Myocyte (in vitro differentiated cells): ENCODE results near the gene AP4B1. TPM values are rescaled to one million over a fixed set of nuclear protein-coding genes. Genes with fewer than 3 reads are reported as not detected.
"Not testable (repeated sequence)": the region's sequence is repeated elsewhere in the genome, so short reads cannot be mapped to it uniquely, and the experiment has no call there.

ENCODE experiments used
- DNase-seq: peaks from one replicate; pipeline ENCODE4 v3.0.0-alpha.2; 2012; ENCODE audit warnings: low read depth
- polyA plus RNA-seq: library from polyadenylated mRNA; unstranded; fragments of >200 nt; gene quantifications from one replicate; pipeline ENCODE4 v1.2.1, GENCODE V29; 2012; ENCODE audit warnings: missing spikeins
- total RNA-seq: library from RNA; depleted of rRNA; stranded (reverse); fragments of >200 nt; gene quantifications from 2 replicates; pipeline ENCODE4 v1.2.3, GENCODE V29; 2014

AP4B1 gene
- total RNA-seq, result 11.0 and 13.1 TPM in 2 replicates
- 16.3 TPM for polyA plus RNA-seq

DNA sequence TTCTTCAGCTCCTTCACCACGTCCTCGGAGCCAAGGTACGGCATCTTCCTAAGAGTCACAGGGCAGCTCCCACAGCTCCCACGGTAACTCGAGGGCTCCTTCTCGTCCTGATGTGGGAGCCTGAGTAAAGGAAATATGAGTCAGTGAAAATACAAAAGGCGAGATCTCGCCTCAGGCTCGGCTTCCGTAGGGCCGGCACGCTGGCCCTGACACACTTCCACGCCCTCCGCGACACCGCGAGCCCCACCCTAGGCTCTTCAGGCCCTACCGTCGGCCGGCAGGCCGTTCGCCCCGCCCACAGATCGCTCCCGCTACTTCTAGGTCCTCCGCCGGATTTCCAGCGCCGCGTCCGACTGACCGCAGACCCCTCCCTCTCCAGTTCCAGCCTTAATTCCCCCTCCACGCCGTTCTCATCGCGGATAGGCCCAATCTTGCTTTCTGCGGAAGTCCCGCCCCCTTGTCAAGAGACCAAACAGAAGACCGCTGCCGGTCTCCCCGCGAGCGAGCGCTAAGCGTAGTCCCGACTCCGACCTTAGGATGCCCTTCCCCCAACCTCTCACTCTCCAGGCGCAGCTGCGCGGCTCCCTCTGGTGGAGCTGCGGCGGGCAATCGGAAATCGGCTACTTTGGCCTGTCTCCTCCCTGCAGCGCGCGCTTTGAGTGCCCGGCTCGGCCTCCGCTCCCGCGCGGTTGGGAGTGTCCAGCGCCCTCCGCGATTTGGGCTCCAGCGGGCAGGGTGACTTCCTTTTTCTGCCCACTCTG is at the start of gene AP4B1, which contains the start of gene DCLRE1B:
Gene AP4B1, minus strand, starts transcription at position 126 of the 761 bp plus-strand sequence. Its CDS starts 82 bp downstream, at position 44.
Gene DCLRE1B, plus strand, starts transcription at position 653 of the 761 bp plus-strand sequence. CDS start 261 bp downstream, outside the sequence.
- peak; percentile 100 for DNase-seq

- no peak for DNase-seq
Measured at GRCh38 chr1:113951719-113952118, 47.1 kb upstream of the AP4B1 start.

DNA sequence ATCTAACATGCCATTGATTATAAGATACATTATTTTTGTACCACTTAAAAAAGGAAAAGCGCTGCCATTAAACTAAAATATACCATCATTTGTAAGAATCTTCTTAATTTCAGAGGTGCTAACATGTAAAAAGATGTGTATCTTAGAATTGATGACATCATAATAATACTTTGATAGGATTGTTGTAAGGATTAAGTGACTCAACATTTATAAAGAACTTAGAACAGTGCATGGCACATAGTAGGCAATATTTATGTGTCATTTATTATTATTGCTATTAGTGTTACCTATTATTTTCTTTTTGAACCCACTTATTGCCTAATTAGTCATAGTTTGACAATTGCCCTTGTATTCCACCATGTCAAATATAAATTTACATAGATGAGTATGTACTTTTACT is 46.3 kb upstream of the AP4B1 start:
- DNase-seq, result no peak

- no peak for DNase-seq
Measured at GRCh38 chr1:113949007-113949406, 44.4 kb upstream of the AP4B1 start.

GRCh38 chr1:113948151-113948550 is 43.6 kb upstream of the AP4B1 start:
- DNase-seq, result not testable (repeated sequence)

- DNase-seq, result no peak
Measured at GRCh38 chr1:113947388-113948107, 42.9 kb upstream of the AP4B1 start.

DNA sequence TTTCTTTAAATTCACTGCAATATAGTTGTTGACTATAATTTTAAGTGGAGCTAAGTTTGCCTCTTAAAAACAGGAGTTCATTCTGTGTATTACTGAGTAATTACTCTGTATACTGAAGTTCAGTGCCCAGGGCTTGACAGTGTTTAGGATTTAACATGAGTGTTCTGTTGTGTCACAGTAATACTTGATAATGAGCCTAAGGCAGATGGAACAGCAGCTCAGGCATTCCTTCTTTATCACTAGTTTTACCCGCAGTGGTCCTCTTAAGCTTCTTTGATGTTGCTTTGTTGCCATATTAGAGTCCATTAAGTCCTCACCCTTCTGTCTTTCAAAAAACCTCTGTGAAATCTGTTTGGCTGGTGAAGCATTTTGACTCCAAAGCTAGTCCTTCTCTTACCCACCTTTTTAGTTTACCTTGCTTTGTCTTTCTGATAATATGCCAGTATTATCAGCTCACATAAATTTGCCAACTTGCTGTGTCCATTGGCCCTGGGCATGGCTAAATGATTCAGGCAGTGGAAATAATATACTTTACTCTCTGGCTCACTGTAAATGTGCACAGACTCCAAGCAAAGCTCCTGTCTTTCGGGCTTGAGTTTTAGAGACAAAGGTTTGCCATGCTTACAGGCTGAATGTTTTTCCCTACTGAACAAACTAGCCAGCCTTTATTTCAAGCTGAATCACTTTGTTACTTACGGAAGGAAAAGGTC is 42.2 kb upstream of the AP4B1 start:
- no peak for DNase-seq

DNA sequence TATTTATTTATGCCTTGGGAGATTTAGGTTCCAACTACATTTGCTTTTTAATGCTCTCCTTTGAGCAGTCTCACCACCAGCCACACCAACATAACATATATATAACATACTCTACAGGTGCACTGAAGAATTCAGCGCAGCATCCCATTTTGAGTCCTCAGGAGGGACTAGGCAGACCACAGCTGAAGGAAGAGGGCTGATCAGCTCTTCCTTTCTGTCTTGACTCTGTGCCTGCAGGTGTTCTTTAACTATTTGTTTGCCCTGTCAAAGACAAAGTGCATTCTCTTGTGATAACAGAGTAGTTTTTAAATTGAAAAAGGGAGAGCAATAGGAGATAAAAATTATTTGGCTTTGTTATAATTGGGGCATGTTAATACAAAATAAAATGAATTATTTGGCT is 41.5 kb upstream of the AP4B1 start:
- no peak for DNase-seq

DNA sequence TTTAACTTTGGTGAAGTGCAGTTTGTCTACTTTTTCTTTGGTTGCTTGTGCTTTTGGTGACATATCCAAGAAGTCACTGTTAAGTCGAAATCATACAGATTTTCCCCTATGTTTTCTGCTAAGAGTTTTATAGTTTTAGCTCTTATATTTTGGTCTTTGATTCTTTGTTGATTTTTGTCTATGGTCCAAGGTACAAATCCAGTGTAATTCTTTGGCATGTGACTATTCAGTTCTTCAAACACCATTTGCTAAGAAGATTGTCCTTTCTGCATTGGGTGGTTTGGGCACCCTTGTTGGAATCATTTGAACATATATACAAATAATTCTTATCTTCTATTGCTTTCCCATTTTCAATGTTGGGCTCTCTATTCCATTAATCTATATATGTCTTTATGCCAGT is 40.7 kb upstream of the AP4B1 start:
- no peak for DNase-seq

DNA sequence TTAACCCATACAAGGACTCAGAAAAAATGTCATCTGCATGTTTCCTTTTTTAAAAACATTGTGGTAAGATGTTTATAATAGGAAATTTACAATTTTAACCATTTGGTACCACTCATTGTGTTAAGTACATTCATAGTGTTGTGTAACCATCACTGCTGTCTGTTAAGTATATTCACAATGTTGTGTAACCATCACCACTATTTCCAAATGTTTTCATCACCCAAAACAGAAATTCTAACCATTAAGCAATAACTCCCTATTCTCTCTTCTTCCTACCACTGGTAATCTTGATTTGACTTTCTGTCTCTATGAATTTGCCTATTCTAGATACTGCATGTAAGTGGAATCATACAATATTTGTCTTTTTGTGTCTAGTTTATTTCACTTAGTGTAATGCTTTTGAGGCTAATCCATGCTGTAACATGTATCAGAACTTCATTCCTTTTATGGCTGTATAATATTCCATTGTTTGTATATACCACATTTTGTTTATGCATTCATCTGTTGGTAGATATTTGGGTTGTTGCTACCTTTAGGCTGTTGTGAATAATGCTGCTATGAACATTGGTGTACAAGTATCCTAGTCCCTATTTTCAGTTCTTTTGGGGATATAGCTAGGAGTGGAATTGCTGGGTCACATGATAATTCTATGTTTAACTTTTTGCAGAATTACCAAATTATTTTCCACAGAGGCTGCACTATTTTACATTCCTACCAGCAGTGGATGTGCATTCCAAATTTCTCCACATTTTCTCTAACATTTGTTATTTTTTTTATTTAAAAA is 38.6 kb upstream of the AP4B1 start:
- DNase-seq, result no peak

DNA sequence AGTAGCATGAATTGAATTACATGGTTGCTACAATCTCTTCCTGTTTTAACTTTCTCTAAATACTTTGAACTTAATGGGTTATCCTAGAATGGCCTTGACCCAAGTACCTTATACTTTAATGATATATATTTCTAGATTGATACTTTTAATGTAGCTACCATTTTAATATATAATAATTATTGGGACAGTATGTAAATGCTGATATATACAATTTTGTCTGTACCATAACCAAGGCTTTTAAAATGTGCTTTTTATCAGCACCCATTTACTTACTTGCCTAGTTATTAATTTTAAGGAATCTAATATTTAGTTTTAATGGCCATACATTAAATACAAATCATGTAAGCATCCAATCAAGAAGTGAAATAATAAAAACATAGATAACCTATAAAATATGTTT is 37.9 kb upstream of the AP4B1 start:
- no peak for DNase-seq

DNA sequence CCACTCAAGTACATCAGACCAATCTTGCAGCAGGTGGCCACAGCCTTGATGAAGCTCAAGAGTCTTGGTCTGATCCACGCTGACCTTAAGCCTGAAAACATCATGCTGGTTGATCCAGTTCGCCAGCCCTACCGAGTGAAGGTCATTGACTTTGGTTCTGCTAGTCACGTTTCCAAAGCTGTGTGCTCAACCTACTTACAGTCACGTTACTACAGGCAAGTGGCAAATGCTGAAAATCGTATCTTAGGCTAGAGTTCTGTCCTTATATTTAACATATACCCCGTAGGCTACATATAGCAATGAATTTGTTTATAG is 36.6 kb upstream of the AP4B1 start:
- no peak for DNase-seq

GRCh38 chr1:113940365-113941244 is 36.0 kb upstream of the AP4B1 start:
- peak; percentile 81 for DNase-seq

DNA sequence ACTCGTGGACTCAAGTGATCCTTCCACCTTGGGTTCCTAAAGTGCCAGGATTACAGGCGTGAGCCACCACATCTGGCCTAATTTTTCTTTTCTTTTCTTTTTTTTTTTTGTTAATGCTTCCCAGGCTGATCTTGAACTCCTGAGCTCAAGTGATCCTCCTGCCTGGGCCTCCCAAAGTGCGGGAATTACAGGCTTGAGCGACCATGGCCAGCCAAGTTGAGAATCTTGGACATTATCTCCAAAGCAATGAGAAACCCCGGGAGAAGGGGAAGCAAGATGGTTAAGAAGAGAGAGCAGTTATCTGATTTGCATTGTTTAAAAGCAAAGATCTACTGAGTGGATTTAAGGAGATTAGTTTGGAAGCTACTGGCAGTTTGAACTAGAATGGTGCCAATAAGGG is 33.6 kb upstream of the AP4B1 start:
- DNase-seq, result no peak

- no peak for DNase-seq
Measured at GRCh38 chr1:113937146-113937545, 32.5 kb upstream of the AP4B1 start.

DNA sequence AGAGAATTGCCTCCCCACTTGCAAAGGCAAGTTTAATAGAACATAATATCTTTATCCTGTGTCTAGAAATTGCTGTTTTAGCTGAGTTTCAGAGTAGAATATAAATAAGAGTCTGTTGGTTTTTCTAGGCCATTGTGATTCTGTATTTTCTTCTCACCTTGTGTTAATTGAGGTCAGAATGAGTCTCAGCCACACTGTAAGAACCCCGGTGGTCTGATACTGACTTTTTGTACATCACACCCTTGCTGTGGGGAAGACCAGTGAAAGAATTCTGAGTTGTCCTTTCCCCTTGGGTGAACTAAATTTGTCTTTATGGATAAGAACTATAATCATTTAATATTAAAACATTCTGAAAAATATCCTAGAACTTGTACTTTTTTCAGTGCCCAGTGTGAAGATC is 31.4 kb upstream of the AP4B1 start:
- no peak for DNase-seq

GRCh38 chr1:113935176-113935575 is 30.6 kb upstream of the AP4B1 start:
- no peak for DNase-seq

DNA sequence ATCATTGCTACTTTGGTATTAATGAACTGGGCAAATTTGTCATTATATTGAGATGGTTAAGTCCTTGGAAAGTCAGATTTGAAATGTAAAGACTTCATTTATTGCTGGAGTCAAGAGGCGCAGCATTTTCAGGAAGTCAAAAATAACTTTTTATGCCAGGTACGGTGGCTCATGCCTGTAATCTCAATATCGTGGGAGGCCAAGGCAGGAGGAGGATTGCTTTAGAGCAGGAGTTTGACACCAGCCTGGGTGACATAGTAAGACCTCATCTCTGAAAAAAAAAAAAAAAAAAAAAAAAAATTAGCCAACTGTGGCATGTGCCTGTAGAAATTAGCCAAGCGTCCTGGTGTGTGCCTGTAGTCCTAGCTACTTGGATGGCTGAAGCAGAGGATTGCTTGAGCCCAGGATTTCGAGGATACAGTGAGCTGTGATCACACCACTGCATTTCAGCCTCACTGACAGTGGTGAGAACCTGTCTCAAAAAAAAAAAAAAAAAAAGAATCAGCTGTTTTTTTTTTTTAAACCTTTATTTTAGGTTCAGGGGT is 30.0 kb upstream of the AP4B1 start:
- no peak for DNase-seq

DNA sequence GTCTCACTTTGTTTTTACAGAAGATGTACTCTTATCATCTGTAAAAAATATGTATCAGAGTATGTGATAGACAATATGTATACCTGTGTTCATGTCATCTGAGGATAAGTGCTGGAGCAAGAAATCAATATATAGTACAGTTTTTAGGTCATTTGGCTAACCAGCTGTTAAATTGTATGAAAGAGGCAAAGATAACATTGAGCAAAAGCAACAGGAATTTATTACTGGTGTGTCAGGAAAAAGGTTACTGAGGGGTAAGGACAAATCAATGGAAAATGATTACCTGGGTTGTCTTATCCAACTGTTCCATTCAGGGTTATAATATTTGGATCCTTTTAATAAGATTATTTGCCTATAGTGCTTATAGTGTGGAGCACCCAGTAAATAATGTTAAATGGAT is 29.4 kb upstream of the AP4B1 start:
- no peak for DNase-seq

DNA sequence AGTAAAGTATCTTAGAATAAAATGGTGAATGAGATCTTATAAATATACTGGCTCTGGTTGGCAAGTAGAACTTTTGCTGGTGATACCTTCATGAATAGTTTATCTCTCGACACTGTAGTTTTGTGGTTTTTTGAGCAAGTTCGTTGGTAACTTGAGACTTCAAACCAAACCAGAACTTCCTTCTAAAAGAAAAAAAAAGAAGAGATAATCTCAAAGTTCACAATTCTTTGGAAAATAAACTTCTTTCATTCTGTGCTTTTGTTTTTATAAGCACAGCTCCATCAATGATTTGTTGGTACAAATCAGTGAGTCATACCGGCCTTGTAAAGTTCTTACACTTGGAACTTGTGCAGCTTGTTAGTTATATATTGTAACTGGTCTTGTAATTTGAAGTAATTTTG is 26.9 kb upstream of the AP4B1 start:
- DNase-seq, result peak; percentile 45
